ENCODE data around the gene DAGLB. TPM values are rescaled to one million over a fixed set of nuclear protein-coding genes. Genes with fewer than 3 reads are reported as not detected.
A peak's percentile ranks its signal among the peaks of the same experiment; 100 is the strongest.

Gene DAGLB
- total RNA-seq, 1 donor from 2014 or later, result 13.6 TPM

DNA sequence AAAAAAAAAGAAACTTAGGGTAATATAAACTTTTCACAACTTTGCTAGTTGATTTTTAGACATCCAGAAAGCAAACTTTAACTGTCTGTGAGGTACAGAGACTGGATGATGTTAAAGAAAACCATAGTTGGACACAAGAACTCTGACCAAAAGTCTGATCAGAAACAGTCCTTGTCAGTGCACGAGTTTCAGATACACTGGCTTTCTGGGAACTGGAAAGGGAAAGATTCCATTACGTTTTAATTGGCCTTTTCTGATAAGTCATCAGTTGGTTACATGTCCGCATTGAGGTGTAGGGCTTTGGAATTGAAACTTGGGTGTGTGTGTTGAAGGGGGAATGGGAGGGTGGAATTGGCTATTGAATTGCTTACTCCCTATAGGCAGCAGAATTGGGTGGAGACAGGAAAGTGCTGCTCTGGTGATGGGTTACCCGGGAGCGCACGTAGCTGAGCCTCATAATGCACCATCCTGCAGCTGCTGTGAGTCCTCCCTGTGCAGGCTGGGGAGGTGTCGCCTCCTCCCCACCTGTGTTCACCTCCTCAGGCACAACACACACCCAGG, 59.9 kb downstream of the DAGLB start:
- Histone ChIP-seq H3K27me3 (ENCODE audit: control insufficient read depth, insufficient read depth, low read length) (no peaks in the 10 kb centered on the region), H3K36me3 (ENCODE audit: control insufficient read depth, insufficient read depth, low read length) (peaks cover 3% of the 10 kb centered on the region), H3K4me3 (ENCODE audit: low read depth, low read length) (no peak overlapping the region)
- TF ChIP-seq, protein P1, sequence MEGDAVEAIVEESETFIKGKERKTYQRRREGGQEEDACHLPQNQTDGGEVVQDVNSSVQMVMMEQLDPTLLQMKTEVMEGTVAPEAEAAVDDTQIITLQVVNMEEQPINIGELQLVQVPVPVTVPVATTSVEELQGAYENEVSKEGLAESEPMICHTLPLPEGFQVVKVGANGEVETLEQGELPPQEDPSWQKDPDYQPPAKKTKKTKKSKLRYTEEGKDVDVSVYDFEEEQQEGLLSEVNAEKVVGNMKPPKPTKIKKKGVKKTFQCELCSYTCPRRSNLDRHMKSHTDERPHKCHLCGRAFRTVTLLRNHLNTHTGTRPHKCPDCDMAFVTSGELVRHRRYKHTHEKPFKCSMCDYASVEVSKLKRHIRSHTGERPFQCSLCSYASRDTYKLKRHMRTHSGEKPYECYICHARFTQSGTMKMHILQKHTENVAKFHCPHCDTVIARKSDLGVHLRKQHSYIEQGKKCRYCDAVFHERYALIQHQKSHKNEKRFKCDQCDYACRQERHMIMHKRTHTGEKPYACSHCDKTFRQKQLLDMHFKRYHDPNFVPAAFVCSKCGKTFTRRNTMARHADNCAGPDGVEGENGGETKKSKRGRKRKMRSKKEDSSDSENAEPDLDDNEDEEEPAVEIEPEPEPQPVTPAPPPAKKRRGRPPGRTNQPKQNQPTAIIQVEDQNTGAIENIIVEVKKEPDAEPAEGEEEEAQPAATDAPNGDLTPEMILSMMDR (IDR thresholded peaks at IDR 0.05; ENCODE audit: insufficient read depth, low read length, poor library complexity, severe bottlenecking), result no peak
- DNase-seq (ENCODE audit: low read depth), result no peak

DNA sequence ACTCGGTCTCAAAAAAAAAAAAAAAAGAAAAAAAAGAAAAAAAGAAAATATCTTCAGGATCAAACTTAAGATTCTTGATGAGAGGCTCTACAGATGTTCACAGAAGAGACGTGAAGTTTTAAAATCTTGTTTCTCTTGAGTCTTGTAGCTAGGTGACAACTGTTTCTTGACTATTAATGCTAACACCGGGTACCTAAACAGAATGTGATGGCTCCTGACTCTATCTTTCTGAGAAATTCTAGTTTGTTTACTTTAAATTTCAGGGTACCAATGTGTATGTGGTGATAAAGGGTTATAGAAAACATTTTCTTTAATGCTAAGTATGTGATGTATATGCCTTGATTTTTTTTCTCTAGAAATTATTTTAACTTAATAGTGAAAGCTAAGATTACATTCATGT, 61.0 kb downstream of the DAGLB start:
- Histone ChIP-seq H3K4me3 (ENCODE audit: low read depth, low read length) (no peak overlapping the region), H3K36me3 (ENCODE audit: control insufficient read depth, insufficient read depth, low read length) (peaks cover 3% of the 10 kb centered on the region), H3K27me3 (ENCODE audit: control insufficient read depth, insufficient read depth, low read length) (no peaks in the 10 kb centered on the region)
- no peak for DNase-seq (ENCODE audit: low read depth)
- TF ChIP-seq, protein P1 (IDR thresholded peaks at IDR 0.05; ENCODE audit: insufficient read depth, low read length, poor library complexity, severe bottlenecking), result no peak

DNA sequence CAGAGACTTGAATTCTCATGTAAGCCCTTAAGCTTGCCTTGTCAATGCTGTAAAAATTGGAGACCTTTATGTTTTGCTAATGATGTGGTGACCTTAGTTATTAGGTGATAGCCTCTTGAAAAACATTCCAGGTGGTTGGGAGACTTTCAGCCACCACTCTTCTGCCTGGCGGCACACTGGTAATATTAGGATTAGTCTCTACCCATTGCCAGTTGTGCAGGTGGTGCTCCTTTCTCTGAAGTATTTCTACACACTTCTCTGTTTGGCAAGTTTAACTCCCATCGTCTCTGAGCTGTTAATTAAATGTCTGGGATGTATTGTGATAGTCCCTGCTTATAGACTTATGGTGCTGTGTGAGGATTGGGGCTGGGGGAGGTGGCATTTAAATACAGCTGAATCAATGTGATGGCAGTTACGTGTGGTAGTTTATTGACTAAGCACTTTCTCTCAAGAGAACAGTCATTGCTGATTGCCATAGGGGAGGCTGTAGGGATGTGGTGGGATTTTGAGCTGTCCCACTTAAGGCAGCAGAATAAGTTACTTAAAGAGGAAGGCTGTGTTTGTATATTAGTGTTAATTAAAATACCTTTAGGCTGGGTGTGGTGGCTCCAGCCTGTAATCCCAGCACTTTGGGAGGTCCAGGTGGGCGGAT, 61.7 kb downstream of the DAGLB start:
- TF ChIP-seq, protein P1 (IDR thresholded peaks at IDR 0.05; ENCODE audit: insufficient read depth, low read length, poor library complexity, severe bottlenecking), result no peak
- Histone ChIP-seq H3K4me3 (ENCODE audit: low read depth, low read length) (no peak overlapping the region), H3K36me3 (ENCODE audit: control insufficient read depth, insufficient read depth, low read length) (peaks cover 3% of the 10 kb centered on the region), H3K27me3 (ENCODE audit: control insufficient read depth, insufficient read depth, low read length) (no peaks in the 10 kb centered on the region)
- no peak for DNase-seq (ENCODE audit: low read depth)

DNA sequence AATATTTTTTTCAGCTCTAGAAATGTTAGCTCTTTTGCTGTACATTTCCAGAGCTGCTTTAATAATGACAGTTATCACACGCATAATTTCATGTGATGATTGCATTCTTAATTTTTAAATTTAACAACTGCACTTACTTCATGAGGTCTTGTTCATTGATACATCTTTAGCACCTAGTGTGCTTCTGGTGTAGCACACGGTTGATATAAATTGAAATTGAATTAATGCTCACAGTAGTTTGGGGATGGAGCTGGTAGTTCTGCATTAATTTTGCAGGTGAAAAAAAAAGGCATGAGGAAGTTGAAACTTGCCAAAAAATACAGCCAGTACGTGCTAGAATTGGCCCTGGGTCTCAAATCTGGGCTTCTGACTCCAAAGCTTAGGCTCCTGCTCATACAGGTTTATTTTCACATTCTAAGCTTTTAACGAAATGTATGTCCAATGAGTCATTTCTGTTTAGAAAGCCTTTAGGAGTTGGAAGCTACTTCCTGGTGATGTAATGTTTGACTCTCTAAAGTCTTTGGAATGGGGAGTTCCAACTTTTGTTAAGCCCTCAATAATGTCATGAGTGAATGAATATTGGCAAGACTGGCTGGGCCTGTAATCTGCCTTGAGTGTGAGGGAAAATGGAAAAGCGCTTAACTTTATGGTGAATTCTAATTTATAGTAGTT, 62.5 kb downstream of the DAGLB start:
- DNase-seq (ENCODE audit: low read depth), result peak; percentile 95
- Histone ChIP-seq H3K4me3 (ENCODE audit: low read depth, low read length) (no peak overlapping the region), H3K27me3 (ENCODE audit: control insufficient read depth, insufficient read depth, low read length) (no peaks in the 10 kb centered on the region), H3K36me3 (ENCODE audit: control insufficient read depth, insufficient read depth, low read length) (peaks cover 3% of the 10 kb centered on the region)
- TF ChIP-seq, protein P1 (IDR thresholded peaks at IDR 0.05; ENCODE audit: insufficient read depth, low read length, poor library complexity, severe bottlenecking), result no peak

DNA sequence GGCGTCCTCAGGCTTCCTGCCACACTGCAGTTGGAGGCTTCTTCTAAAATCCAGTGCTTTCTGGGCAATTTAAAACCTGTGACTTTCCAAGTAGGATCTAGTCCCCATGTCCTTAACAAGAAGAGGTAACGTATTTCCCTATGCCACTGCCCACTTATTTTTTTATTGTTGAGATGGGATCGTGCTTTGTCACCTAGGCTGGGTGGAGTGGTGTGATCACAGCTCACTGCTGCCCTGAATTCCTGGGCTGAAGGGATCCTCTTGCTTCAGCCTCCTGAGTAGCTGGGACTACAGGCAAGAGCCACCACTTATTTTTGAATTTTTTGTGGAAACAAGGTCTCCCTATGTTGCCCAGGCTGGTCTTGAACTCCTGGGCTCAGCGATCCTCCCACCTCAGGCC, 63.4 kb downstream of the DAGLB start:
- Histone ChIP-seq H3K27me3 (ENCODE audit: control insufficient read depth, insufficient read depth, low read length) (no peaks in the 10 kb centered on the region), H3K36me3 (ENCODE audit: control insufficient read depth, insufficient read depth, low read length) (peaks cover 3% of the 10 kb centered on the region), H3K4me3 (ENCODE audit: low read depth, low read length) (no peak overlapping the region)
- no peak for DNase-seq (ENCODE audit: low read depth)
- TF ChIP-seq, protein P1 (IDR thresholded peaks at IDR 0.05; ENCODE audit: insufficient read depth, low read length, poor library complexity, severe bottlenecking), result no peak
